IMR-90 (cell line): ENCODE data around the gene TMBIM6. TPM values are rescaled to one million over a fixed set of nuclear protein-coding genes. Genes with fewer than 3 reads are reported as not detected.

ENCODE experiments used
- ATAC-seq: fragments of 200-7000 bp; cut with Tn5 transposase; 2 replicates; pipeline ENCODE4 v1.9.1; 2020; ENCODE audit warnings: low read depth, mild to moderate bottlenecking, moderate library complexity
- BruUV-seq: library from RNA; stranded (reverse); fragments of 400-500 nt; replicated peaks from 2 replicates; lab custom pipeline; 2021; lab: Mats Ljungman, UMichigan
- CTCF ChIA-PET: fragments of 300-600 bp; formaldehyde crosslinking; extraction: SDS; loops from one replicate; lab custom pipeline; 2021; ENCODE audit warnings: antibody characterized with exemption; lab: Yijun Ruan, JAX
- POLR2A ChIA-PET: fragments of 300-600 bp; sonication (Branson Sonifier 250); formaldehyde crosslinking; loops from one replicate; lab custom pipeline; 2022; ENCODE audit warnings: antibody characterized with exemption; ENCODE audit not compliant: unreplicated experiment; lab: Charles Lee
- DNase-seq: peaks from one replicate; pipeline ENCODE4 v3.0.0; 2013
- H2AFZ ChIP-seq: replicated peaks from 2 replicates; pipeline ENCODE3; 2013; ENCODE audit warnings: low read length, mild to moderate bottlenecking; ENCODE audit not compliant: poor library complexity
- H2AK5ac ChIP-seq: 2 replicates; pipeline ENCODE4 v1.6.1; 2013; ENCODE audit warnings: low read depth, low read length, inconsistent platforms
- H2AK9ac ChIP-seq: replicated peaks from 2 replicates; pipeline ENCODE3; 2013; ENCODE audit warnings: mild to moderate bottlenecking, low read depth, low read length, moderate library complexity; ENCODE audit not compliant: poor library complexity
- H2BK120ac ChIP-seq: 2 replicates; pipeline ENCODE4 v1.6.1; 2013; ENCODE audit warnings: low read depth, low read length, inconsistent platforms
- H2BK15ac ChIP-seq: 3 replicates; pipeline ENCODE4 v1.6.1; 2013; ENCODE audit warnings: low read depth, low read length, inconsistent platforms
- H2BK20ac ChIP-seq: 2 replicates; pipeline ENCODE4 v1.6.1; 2013; ENCODE audit warnings: low read depth, mild to moderate bottlenecking, inconsistent platforms, low read length, moderate library complexity
- H2BK5ac ChIP-seq: 2 replicates; pipeline ENCODE4 v1.6.1; 2013; ENCODE audit warnings: mild to moderate bottlenecking, low read depth, low read length, inconsistent platforms; ENCODE audit not compliant: poor library complexity, severe bottlenecking
- H3K14ac ChIP-seq: replicated peaks from 2 replicates; pipeline ENCODE4 v1.6.1; 2013; ENCODE audit warnings: low read depth, low read length, inconsistent platforms
- H3K18ac ChIP-seq: 2 replicates; pipeline ENCODE4 v1.6.1; 2013; ENCODE audit warnings: low read depth, low read length, control low read depth
- H3K23ac ChIP-seq: 2 replicates; pipeline ENCODE4 v1.6.1; 2013; ENCODE audit warnings: low read depth, low read length, inconsistent platforms
- H3K27ac ChIP-seq: 2 replicates; pipeline ENCODE4 v1.5.1; 2013; ENCODE audit warnings: mild to moderate bottlenecking, control low read depth, low read length; ENCODE audit not compliant: insufficient read depth
- H3K27me3 ChIP-seq: 2 replicates; pipeline ENCODE4 v1.6.1; 2013; ENCODE audit warnings: low read length; ENCODE audit not compliant: control insufficient read depth, insufficient read depth
- H3K36me3 ChIP-seq: 2 replicates; pipeline ENCODE4 v1.6.1; 2013; ENCODE audit warnings: low read length, mixed read lengths; ENCODE audit not compliant: control insufficient read depth, insufficient read depth
- H3K4ac ChIP-seq: 2 replicates; pipeline ENCODE4 v1.6.1; 2013; ENCODE audit warnings: low read depth, low read length, inconsistent platforms
- H3K4me1 ChIP-seq: 2 replicates; pipeline ENCODE4 v1.6.1; 2013; ENCODE audit warnings: low read length, mixed read lengths; ENCODE audit not compliant: control insufficient read depth, insufficient read depth
- H3K4me2 ChIP-seq: 2 replicates; pipeline ENCODE4 v1.6.1; 2013; ENCODE audit warnings: low read depth, mild to moderate bottlenecking, control low read depth, low read length, moderate library complexity
- H3K4me3 ChIP-seq: 2 replicates; pipeline ENCODE4 v1.5.1; 2013; ENCODE audit warnings: low read depth, mild to moderate bottlenecking, control low read depth, low read length, moderate library complexity; ENCODE audit not compliant: insufficient read depth
- H3K56ac ChIP-seq: 2 replicates; pipeline ENCODE4 v1.6.1; 2013; ENCODE audit warnings: low read length, inconsistent platforms; ENCODE audit not compliant: insufficient read depth; ENCODE audit errors: extremely low read depth
- H3K79me1 ChIP-seq, 2 experiments: 2 replicates each; pipeline ENCODE4 v1.6.1; 2013; ENCODE audit warnings: low read length in 2 of 2, inconsistent platforms in 1 of 2, low read depth in 1 of 2
- H3K9ac ChIP-seq: 2 replicates; pipeline ENCODE4 v1.6.1; 2013; ENCODE audit warnings: low read depth, low read length, control low read depth
- H3K9me1 ChIP-seq: 2 replicates; pipeline ENCODE4 v1.6.1; 2013; ENCODE audit warnings: low read length, inconsistent platforms; ENCODE audit not compliant: insufficient read depth
- H3K9me3 ChIP-seq: 2 replicates; pipeline ENCODE4 v1.6.1; 2013; ENCODE audit warnings: low read length; ENCODE audit not compliant: control insufficient read depth, insufficient read depth
- H4K20me1 ChIP-seq: 2 replicates; pipeline ENCODE4 v1.6.1; 2013; ENCODE audit warnings: low read length, inconsistent platforms; ENCODE audit not compliant: insufficient read depth
- H4K5ac ChIP-seq: 2 replicates; pipeline ENCODE4 v1.6.1; 2013; ENCODE audit warnings: mild to moderate bottlenecking, low read depth, low read length, control low read depth
- H4K8ac ChIP-seq, 2 experiments: 2 replicates each; pipeline ENCODE4 v1.6.1; 2013; ENCODE audit warnings: low read depth in 2 of 2, low read length in 2 of 2, control low read depth in 1 of 2, inconsistent platforms in 1 of 2
- H4K91ac ChIP-seq: 2 replicates; pipeline ENCODE4 v1.6.1; 2013; ENCODE audit warnings: low read depth, low read length, inconsistent platforms; ENCODE audit not compliant: insufficient read depth
- BHLHE40 ChIP-seq: fragments of 150-350 bp; IDR thresholded peaks from 2 replicates; pipeline ENCODE4 v1.6.1; 2016; ENCODE audit warnings: mild to moderate bottlenecking, low read depth, low read length
- CEBPB ChIP-seq: IDR thresholded peaks from 2 replicates; pipeline ENCODE4 v1.6.1; 2012; ENCODE audit warnings: low read depth, low read length, improper control_type of control experiment
- MAFK ChIP-seq: IDR thresholded peaks from 2 replicates; pipeline ENCODE4 v1.6.1; 2012; ENCODE audit warnings: low read depth, low read length, improper control_type of control experiment
- MAZ ChIP-seq: IDR thresholded peaks from 2 replicates; pipeline ENCODE4 v1.6.1; 2012; ENCODE audit warnings: low read depth, mild to moderate bottlenecking, low read length, improper control_type of control experiment, moderate library complexity, borderline replicate concordance
- MXI1 ChIP-seq: IDR thresholded peaks from 2 replicates; pipeline ENCODE4 v1.6.1; 2012; ENCODE audit warnings: low read depth, mild to moderate bottlenecking, low read length, moderate library complexity, borderline replicate concordance
- NFE2L2 ChIP-seq: fragments of 150-350 bp; IDR thresholded peaks from 2 replicates; pipeline ENCODE4 v1.6.1; 2016; ENCODE audit warnings: low read depth, mild to moderate bottlenecking, low read length
- RCOR1 ChIP-seq: IDR thresholded peaks from 2 replicates; pipeline ENCODE4 v1.6.1; 2012; ENCODE audit warnings: mild to moderate bottlenecking, low read length, improper control_type of control experiment; ENCODE audit not compliant: insufficient replicate concordance
- RFX5 ChIP-seq: IDR thresholded peaks from 2 replicates; pipeline ENCODE4 v1.8.0; 2012; ENCODE audit warnings: low read depth, mild to moderate bottlenecking, low read length, moderate library complexity
- SMC3 ChIP-seq: fragments of 150-350 bp; IDR thresholded peaks from 2 replicates; pipeline ENCODE4 v1.6.1; 2016; ENCODE audit warnings: low read depth, mild to moderate bottlenecking, antibody characterized with exemption, low read length, moderate library complexity
- USF2 ChIP-seq: fragments of 150-350 bp; IDR thresholded peaks from 2 replicates; pipeline ENCODE4 v1.6.1; 2017; ENCODE audit warnings: mild to moderate bottlenecking, antibody characterized with exemption, low read length, low read depth
- WGBS, 2 experiments: methylation state at CpG; one replicate each; pipeline versions ENCODE4 v1.1.5 to v1.1.7; 2013; ENCODE audit warnings: missing lambda C conversion rate in 2 of 2; ENCODE audit not compliant: insufficient read length in 1 of 2; ENCODE audit errors: extremely low coverage in 2 of 2; 5-methylcytosine and 5-hydroxymethylcytosine counted together
- dilution Hi-C: fragments of 300-500 bp; cut with HindIII; formaldehyde crosslinking; loops from one replicate; pipeline ENCODE4 v1.14.3; 2018; ENCODE audit warnings: low sequenced_read_pairs; ENCODE audit not compliant: unreplicated experiment
- in situ Hi-C: fragments of 300-500 bp; cut with MboI; formaldehyde crosslinking; loops from 3 replicates; pipeline ENCODE4 v1.14.3; 2019; ENCODE audit warnings: low sequenced_read_pairs, inconsistent platforms, mixed read lengths
- intact Hi-C: fragments of 100-400 bp; cut with micrococcal nuclease; formaldehyde crosslinking; loops from 2 replicates; pipeline ENCODE4 v1.10.0; 2022
- polyA plus RNA-seq, 3 experiments: library from polyadenylated mRNA; depleted of rRNA; stranded (reverse); fragments of >200 nt; gene quantifications; 2 replicates each; pipeline ENCODE4 v1.2.3, GENCODE V29; 2012; ENCODE audit warnings: low replicate concordance in 1 of 3
- total RNA-seq: library from RNA; depleted of rRNA; stranded (reverse); fragments of >200 nt; gene quantifications from 2 replicates; pipeline ENCODE4 v1.2.3, GENCODE V29; 2012

Gene TMBIM6
- total and polyA plus RNA-seq, 2 of the 4 experiments (the other 2 are of a cell fraction): 255 to 285 TPM

- Histone ChIP-seq H3K4me2 (no peak overlapping the region), H2AK5ac (no peak overlapping the region), H3K14ac (no peak overlapping the region), H3K27me3 (no peaks in the 10 kb centered on the region), H3K36me3 (peaks cover 63% of the 10 kb centered on the region), H4K8ac (no peak overlapping the region), H2BK20ac (no peak overlapping the region), H3K4me1 (no peaks in the 10 kb centered on the region), H3K18ac (no peak overlapping the region), H3K4me3 (no peak overlapping the region), H2BK120ac (no peak overlapping the region), H3K9me3 (no peaks in the 10 kb centered on the region), H3K56ac (no peak overlapping the region), H2BK5ac (no peak overlapping the region), H3K27ac (no peak overlapping the region), H4K5ac (no peak overlapping the region), H3K79me1 (peaks cover 23 to 46% of the 10 kb centered on the region in 2 experiments), H2AFZ (no peak overlapping the region), H4K20me1 (peaks cover 26% of the 10 kb centered on the region), H4K91ac (no peak overlapping the region), H2AK9ac (no peak overlapping the region), H2BK15ac (no peak overlapping the region), H3K9ac (no peak overlapping the region), H3K9me1 (no peaks in the 10 kb centered on the region), H3K23ac (no peak overlapping the region), H3K4ac (no peak overlapping the region)
- POLR2A ChIA-PET: interaction anchor here (0.5 kb wide), 1 partner anchor 139 kb away, joined by 5 read pairs; the partner anchor contains the start of gene PRPF40B
- in situ Hi-C loops (no loop called here), dilution Hi-C loops (no loop called here), intact Hi-C loops (loop anchor here (2.0 kb wide), 1 partner anchor 125 kb away; no protein-coding TSS in a partner anchor)
- no peak for DNase-seq
- no peak for ATAC-seq
- no TSS peak for BruUV-seq
- CTCF ChIA-PET: interaction anchor here (1.0 to 1.3 kb wide), 2 partner anchors 8 to 18 kb away, joined by 5 to 7 read pairs; no protein-coding TSS in a partner anchor
- TF ChIP-seq NFE2L2: no peak
- TF ChIP-seq USF2: no peak
- no peak for TF ChIP-seq RFX5
- TF ChIP-seq RCOR1: no peak
- no peak for TF ChIP-seq MAZ
- no peak for TF ChIP-seq MAFK
- TF ChIP-seq MXI1: no peak
- TF ChIP-seq SMC3: no peak
- TF ChIP-seq BHLHE40: no peak
- TF ChIP-seq CEBPB: no peak
- WGBS, 2 experiments: no CpG with 5 or more reads among the region's 4 CpGs
Measured at GRCh38 chr12:49761677-49762467, 20.5 kb downstream of the TMBIM6 start.
